SK-N-MC (cell line): Measurements from ENCODE around the gene SSH3.

ENCODE experiments used
- DNase-seq: peaks from one replicate; pipeline ENCODE4 v3.0.0-alpha.2; 2011; ENCODE audit warnings: low read depth, low spot score
- H3K27ac ChIP-seq: fragments of 200-600 bp; sonication (generic); 2 replicates; pipeline ENCODE4 v1.5.1; 2016; ENCODE audit warnings: mixed run types
- H3K36me3 ChIP-seq: fragments of 200-600 bp; sonication (generic); 2 replicates; pipeline ENCODE4 v1.6.1; 2017; ENCODE audit warnings: antibody characterized with exemption, low read length, mixed read lengths; ENCODE audit not compliant: insufficient read depth
- H3K4me3 ChIP-seq: fragments of 200-600 bp; sonication (generic); 2 replicates; pipeline ENCODE4 v1.5.1; 2016
- H3K9ac ChIP-seq: fragments of 200-600 bp; sonication (generic); 2 replicates; pipeline ENCODE4 v1.8.0; 2017; ENCODE audit warnings: mixed run types, mixed read lengths; ENCODE audit not compliant: insufficient read length
- H3K9me3 ChIP-seq: fragments of 200-600 bp; sonication (generic); 2 replicates; pipeline ENCODE4 v1.6.1; 2017; ENCODE audit warnings: low read depth, mild to moderate bottlenecking, antibody characterized with exemption, low read length, moderate library complexity, mixed read lengths
- EZH2 ChIP-seq: fragments of 200-600 bp; sonication (generic); IDR thresholded peaks from one replicate; pipeline ENCODE4 v1.6.1; 2017; ENCODE audit warnings: antibody characterized with exemption
- FOXP2 ChIP-seq: optimal IDR thresholded peaks from 2 replicates; pipeline ENCODE3; 2011; ENCODE audit warnings: mild to moderate bottlenecking, moderate library complexity; ENCODE audit not compliant: insufficient read depth; ENCODE audit errors: extremely low read length, control extremely low read depth
- POLR2AphosphoS5 ChIP-seq: IDR thresholded peaks from 2 replicates; pipeline ENCODE4 v1.6.1; 2012; ENCODE audit warnings: mild to moderate bottlenecking, low read depth, low read length, borderline replicate concordance

The SSH3 gene

GRCh38 chr11:67293090-67293489 is 10.2 kb upstream of the SSH3 start:
- Histone ChIP-seq H3K27ac (0 out of 2 replicates have a peak overlapping the region, but pooled peaks have one; percentile 21), H3K9me3 (peaks cover 10% of the 10 kb centered on the region; the same call in 1 of the 2 replicates), H3K36me3 (peaks cover 68% of the 10 kb centered on the region), H3K9ac (no peak overlapping the region), H3K4me3 (no peak overlapping the region)
- no peak for TF ChIP-seq FOXP2
- no peak for TF ChIP-seq EZH2
- no peak for TF ChIP-seq POLR2AphosphoS5
- DNase-seq: no peak

- DNase-seq: no peak
- H3K27ac ChIP-seq: no peak overlapping the region
- H3K9ac ChIP-seq: no peak overlapping the region
- TF ChIP-seq FOXP2 (no peak), POLR2AphosphoS5 (no peak), EZH2 (no peak)
- H3K36me3 ChIP-seq: peaks cover 86% of the 10 kb centered on the region
- H3K4me3 ChIP-seq: no peak overlapping the region
- H3K9me3 ChIP-seq: peaks cover 10% of the 10 kb centered on the region; the same call in 1 of the 2 replicates
Measured at GRCh38 chr11:67295846-67296245, 7.5 kb upstream of the SSH3 start.

DNA sequence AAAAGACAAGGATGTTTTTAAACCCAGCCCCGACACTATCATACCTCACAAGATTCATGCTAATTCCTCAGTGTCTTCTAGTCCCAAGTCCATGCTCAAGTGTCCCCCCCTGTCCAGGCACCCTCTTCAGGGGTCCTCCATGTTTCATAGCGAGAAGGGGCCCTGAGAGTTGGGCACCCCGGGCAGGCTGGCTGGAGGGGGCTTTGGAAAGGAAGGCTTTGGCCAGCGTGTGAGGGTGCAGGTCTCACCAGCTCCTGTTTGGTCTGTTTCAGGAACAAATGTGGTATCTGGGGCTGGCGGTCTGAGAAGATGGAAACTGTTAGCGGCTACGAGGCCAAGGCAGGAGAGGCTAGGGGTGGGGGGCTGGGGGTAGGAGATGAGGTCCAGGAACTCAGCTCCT is 4.5 kb upstream of the SSH3 start:
- peaks cover 10% of the 10 kb centered on the region; the same call in 1 of the 2 replicates for H3K9me3 ChIP-seq
- TF ChIP-seq POLR2AphosphoS5: no peak
- TF ChIP-seq FOXP2: no peak
- TF ChIP-seq EZH2: no peak
- no peak overlapping the region for H3K27ac ChIP-seq
- no peak for DNase-seq
- H3K36me3 ChIP-seq: peaks cover 66% of the 10 kb centered on the region
- no peak overlapping the region for H3K9ac ChIP-seq
- H3K4me3 ChIP-seq: no peak overlapping the region

GRCh38 chr11:67299471-67300191 is 3.7 kb upstream of the SSH3 start:
- Histone ChIP-seq H3K9ac (no peak overlapping the region), H3K36me3 (peaks cover 58% of the 10 kb centered on the region), H3K4me3 (no peak overlapping the region), H3K9me3 (0 out of 2 replicates have a peak, but pooled peaks cover 6% of the 10 kb centered on the region), H3K27ac (no peak overlapping the region)
- DNase-seq: no peak
- TF ChIP-seq FOXP2 (no peak), EZH2 (no peak), POLR2AphosphoS5 (no peak)

- Histone ChIP-seq H3K27ac (no peak overlapping the region), H3K9ac (no peak overlapping the region), H3K36me3 (peaks cover 51% of the 10 kb centered on the region), H3K4me3 (no peak overlapping the region), H3K9me3 (0 out of 2 replicates have a peak, but pooled peaks cover 3% of the 10 kb centered on the region)
- TF ChIP-seq FOXP2: no peak
- TF ChIP-seq POLR2AphosphoS5: no peak
- TF ChIP-seq EZH2: no peak
- DNase-seq: no peak
Measured at GRCh38 chr11:67300256-67300755, 3.0 kb upstream of the SSH3 start.

DNA sequence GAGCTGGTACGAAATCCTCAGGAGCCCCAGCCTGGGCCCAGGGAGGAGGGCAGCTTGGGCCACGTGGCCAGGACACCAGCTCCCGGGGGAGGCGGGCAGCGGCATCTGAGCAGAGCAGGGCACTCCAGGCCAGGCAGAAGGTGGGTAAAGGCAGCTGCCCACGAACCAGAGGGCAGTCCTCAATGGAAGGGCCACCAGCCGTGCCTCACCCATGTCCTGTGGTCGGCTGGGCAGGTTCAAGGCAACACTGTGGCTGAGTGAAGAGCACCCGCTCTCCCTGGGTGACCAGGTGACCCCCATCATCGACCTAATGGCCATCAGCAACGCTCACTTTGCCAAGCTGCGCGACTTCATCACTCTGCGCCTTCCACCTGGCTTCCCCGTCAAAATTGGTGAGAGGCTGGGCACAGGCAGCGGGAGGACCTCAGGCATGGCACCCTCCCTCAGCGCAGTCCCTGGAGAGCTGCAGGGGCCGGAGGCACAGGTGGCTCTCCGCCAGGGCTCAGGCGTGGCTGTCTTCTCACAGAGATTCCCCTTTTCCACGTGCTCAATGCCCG is 2.5 kb upstream of the SSH3 start:
- Histone ChIP-seq H3K36me3 (peaks cover 46% of the 10 kb centered on the region), H3K27ac (no peak overlapping the region), H3K9me3 (0 out of 2 replicates have a peak, but pooled peaks cover under 1% of the 10 kb centered on the region), H3K4me3 (no peak overlapping the region), H3K9ac (no peak overlapping the region)
- no peak for DNase-seq
- TF ChIP-seq FOXP2 (no peak), EZH2 (no peak), POLR2AphosphoS5 (no peak)

DNA sequence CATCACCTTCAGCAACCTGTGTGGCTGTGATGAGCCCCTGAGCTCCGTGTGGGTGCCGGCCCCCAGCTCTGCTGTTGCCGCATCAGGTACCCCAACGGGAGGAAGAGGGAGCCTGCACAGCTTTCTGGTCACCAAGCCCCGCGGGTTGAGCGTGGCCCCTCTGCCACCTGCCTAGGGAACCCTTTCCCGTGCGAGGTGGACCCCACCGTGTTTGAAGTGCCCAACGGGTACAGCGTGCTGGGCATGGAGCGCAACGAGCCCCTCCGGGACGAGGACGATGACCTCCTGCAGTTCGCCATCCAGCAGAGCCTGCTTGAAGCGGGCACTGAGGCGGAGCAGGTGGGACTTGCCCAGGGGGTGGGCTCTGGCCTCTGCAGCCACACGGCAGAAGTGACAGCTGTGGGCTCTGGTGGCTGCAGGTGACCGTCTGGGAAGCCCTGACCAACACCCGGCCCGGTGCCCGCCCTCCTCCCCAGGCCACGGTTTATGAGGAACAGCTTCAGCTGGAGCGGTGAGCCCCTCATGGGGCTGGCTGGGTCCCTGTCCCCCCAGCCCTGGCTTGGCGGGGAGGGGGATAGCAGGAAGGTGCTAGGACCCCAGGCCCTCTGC is 1.9 kb upstream of the SSH3 start:
- Histone ChIP-seq H3K9me3 (no peaks in the 10 kb centered on the region), H3K4me3 (no peak overlapping the region), H3K36me3 (peaks cover 40% of the 10 kb centered on the region), H3K9ac (no peak overlapping the region), H3K27ac (no peak overlapping the region)
- DNase-seq: no peak
- TF ChIP-seq FOXP2 (no peak), EZH2 (no peak), POLR2AphosphoS5 (no peak)

GRCh38 chr11:67301951-67302516 is 1.3 kb upstream of the SSH3 start:
- no peak for TF ChIP-seq POLR2AphosphoS5
- no peak for TF ChIP-seq FOXP2
- TF ChIP-seq EZH2: no peak
- H3K9me3 ChIP-seq: no peaks in the 10 kb centered on the region
- H3K9ac ChIP-seq: no peak overlapping the region
- H3K4me3 ChIP-seq: no peak overlapping the region
- no peak for DNase-seq
- no peak overlapping the region for H3K27ac ChIP-seq
- peaks cover 34% of the 10 kb centered on the region; the same call in 1 of the 2 replicates for H3K36me3 ChIP-seq
